Regular cardiac myocyte (primary cell): ENCODE measurements around the gene FOLR2. TPM values are rescaled to one million over a fixed set of nuclear protein-coding genes. Genes with fewer than 3 reads are reported as not detected.

Experiments used
- total RNA-seq: library from RNA; depleted of rRNA; stranded (reverse); fragments of >200 nt; gene quantifications from 2 replicates; pipeline ENCODE4 v1.2.3, GENCODE V29; 2014

The FOLR2 gene
- total RNA-seq: not detected in 2 replicates

DNA sequence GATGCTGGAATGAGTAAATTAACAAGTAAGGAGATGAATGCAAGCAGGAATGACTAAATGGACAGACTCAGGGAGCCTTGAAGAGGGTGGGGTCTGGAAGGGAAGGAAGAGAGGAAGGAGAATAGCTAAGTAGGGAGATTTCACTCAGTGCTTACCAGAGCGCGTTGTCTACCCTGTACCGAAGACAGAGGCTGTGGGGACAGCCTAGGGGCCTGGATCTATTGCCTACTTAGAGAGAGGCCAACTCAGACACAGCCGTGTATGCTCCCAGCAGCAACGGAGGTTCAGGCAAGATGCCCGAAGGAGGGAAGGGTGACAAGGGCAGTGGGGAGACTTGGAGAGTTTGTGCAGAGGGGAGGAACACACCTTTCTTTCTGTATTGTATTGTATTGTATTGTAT lies at the start of gene FOLR2:
Gene FOLR2, plus strand, starts transcription at position 157 of the 400 bp plus-strand sequence. CDS start 1,791 bp downstream, outside the sequence.

GRCh38 chr11:72191961-72192381 lies 24.6 kb upstream of the FOLR2 start, which contains the start of gene FOLR1:
FOLR1 (plus strand) TSS chr11:72192140; CDS start chr11:72192174, 34 bp downstream.

GRCh38 chr11:72224564-72225410 lies 8.2 kb downstream of the FOLR2 start, which contains the start of gene INPPL1:
INPPL1 (plus strand) TSS chr11:72224767; CDS start chr11:72224985, 218 bp downstream.

GRCh38 chr11:72244060-72244360 lies 27.4 kb downstream of the FOLR2 start, which contains the start of gene PHOX2A:
PHOX2A (minus strand) TSS chr11:72244176; CDS start chr11:72244004, 172 bp downstream.

Other genes with a start within 250 kb of the FOLR2 start
- 1.5 and 3.4 TPM in 2 replicates for gene IL18BP, start 217.9 kb upstream of the FOLR2 start, total RNA-seq
- 141 and 207 TPM in 2 replicates for gene NUMA1, start 136.3 kb upstream of the FOLR2 start, total RNA-seq
- gene LRRC51, start 135.9 kb upstream of the FOLR2 start, total RNA-seq: 5.4 and 7.3 TPM in 2 replicates
- 62.3 and 125 TPM in 2 replicates for gene LAMTOR1, start 113.5 kb upstream of the FOLR2 start, total RNA-seq
- not detected in 2 replicates for gene TOMT, start 110.9 kb upstream of the FOLR2 start, total RNA-seq
- 13.8 and 49.3 TPM in 2 replicates for gene ANAPC15, start 104.1 kb upstream of the FOLR2 start, total RNA-seq
- 0.19 and 1.1 TPM in 2 replicates for gene FOLR3, start 81.1 kb upstream of the FOLR2 start, total RNA-seq
- 0.28 TPM in 1 of 2 replicates, not detected in the other for gene FOLR1, start 24.7 kb upstream of the FOLR2 start, total RNA-seq
- 53.8 and 63.6 TPM in 2 replicates for gene INPPL1, start 8.0 kb downstream of the FOLR2 start, total RNA-seq
- not detected in 2 replicates for gene PHOX2A, start 27.4 kb downstream of the FOLR2 start, total RNA-seq
- 33.0 and 59.8 TPM in 2 replicates for gene CLPB, start 217.7 kb downstream of the FOLR2 start, total RNA-seq